Hematopoietic multipotent progenitor cell treated with erythropoietin and hydrocortisone succinate and interleukin-3 and kit ligand, for 6 days (in vitro differentiated cells): ENCODE measurements around the gene CDC16.
A peak's percentile ranks its signal among the peaks of the same experiment; 100 is the strongest.
"Not testable (repeated sequence)": the region's sequence is repeated elsewhere in the genome, so short reads cannot be mapped to it uniquely, and the experiment has no call there.

Experiments
- DNase-seq: peaks from one replicate; pipeline ENCODE4 v3.0.0-alpha.2; 2015

The CDC16 gene

GRCh38 chr13:114229506-114229905, 5.2 kb upstream of the CDC16 start:
- no peak for DNase-seq

GRCh38 chr13:114230117-114230516, 4.6 kb upstream of the CDC16 start:
- no peak for DNase-seq

- DNase-seq: no peak
Observed at GRCh38 chr13:114230575-114230974, 4.1 kb upstream of the CDC16 start.

- DNase-seq: no peak
Observed at GRCh38 chr13:114231886-114232285, 2.8 kb upstream of the CDC16 start.

GRCh38 chr13:114234266-114234644, 442 bp upstream of the CDC16 start:
- DNase-seq: no peak

GRCh38 chr13:114235697-114236096, 1.0 kb downstream of the CDC16 start:
- DNase-seq: no peak

- DNase-seq: no peak
Observed at GRCh38 chr13:114236227-114236626, 1.5 kb downstream of the CDC16 start.

- DNase-seq: no peak
Observed at GRCh38 chr13:114237415-114238112, 2.9 kb downstream of the CDC16 start.

GRCh38 chr13:114241918-114242317, 7.2 kb downstream of the CDC16 start:
- no peak for DNase-seq

GRCh38 chr13:114243971-114244370, 9.3 kb downstream of the CDC16 start:
- no peak for DNase-seq

- no peak for DNase-seq
Observed at GRCh38 chr13:114244637-114245036, 9.9 kb downstream of the CDC16 start.

- DNase-seq: no peak
Observed at GRCh38 chr13:114248011-114248410, 13.3 kb downstream of the CDC16 start.

- no peak for DNase-seq
Observed at GRCh38 chr13:114249077-114249476, 14.4 kb downstream of the CDC16 start.

GRCh38 chr13:114251639-114252440, 17.1 kb downstream of the CDC16 start:
- DNase-seq: peak; percentile 82

GRCh38 chr13:114256547-114256946, 21.9 kb downstream of the CDC16 start:
- DNase-seq: peak; percentile 26

- DNase-seq: no peak
Observed at GRCh38 chr13:114257014-114257413, 22.3 kb downstream of the CDC16 start.

GRCh38 chr13:114258589-114258988, 23.9 kb downstream of the CDC16 start:
- DNase-seq: no peak

- DNase-seq: no peak
Observed at GRCh38 chr13:114259374-114259773, 24.7 kb downstream of the CDC16 start.

- no peak for DNase-seq
Observed at GRCh38 chr13:114259974-114260373, 25.3 kb downstream of the CDC16 start.

- no peak for DNase-seq
Observed at GRCh38 chr13:114260814-114261213, 26.1 kb downstream of the CDC16 start.

- no peak for DNase-seq
Observed at GRCh38 chr13:114261328-114261965, 26.8 kb downstream of the CDC16 start.

- DNase-seq: no peak
Observed at GRCh38 chr13:114263578-114263977, 28.9 kb downstream of the CDC16 start.

GRCh38 chr13:114264313-114264712, 29.6 kb downstream of the CDC16 start:
- not testable (repeated sequence) for DNase-seq
